ENCODE data around the gene KLHL11.

GRCh38 chr17:41848788-41849187 is 16.4 kb downstream of the KLHL11 start:
- no peak for TF ChIP-seq CTCF (IDR thresholded peaks at IDR 0.05)
- TF ChIP-seq POLR2A (IDR thresholded peaks at IDR 0.05) = no peak
